OCI-LY1 (cell line): ENCODE measurements around the gene PRR3.

Source experiments
- H2AFZ ChIP-seq: fragments of 200-600 bp; sonication (generic), shearing (Covaris generic); 2 replicates; pipeline ENCODE4 v1.6.0; 2014; ENCODE audit warnings: antibody characterized with exemption, mild to moderate bottlenecking, low read length
- H3F3A ChIP-seq: fragments of 200-600 bp; sonication (generic), shearing (Covaris generic); 2 replicates; pipeline ENCODE4 v1.6.0; 2014; ENCODE audit warnings: mild to moderate bottlenecking, antibody characterized with exemption, low read length, moderate library complexity; ENCODE audit not compliant: insufficient read depth
- H3K27ac ChIP-seq: fragments of 200-600 bp; sonication (generic); 2 replicates; pipeline ENCODE4 v1.5.1; 2014; ENCODE audit warnings: low read length, mixed run types, mild to moderate bottlenecking, low read depth; ENCODE audit not compliant: poor library complexity, severe bottlenecking
- H3K27me3 ChIP-seq: fragments of 200-600 bp; sonication (generic); 2 replicates; pipeline ENCODE4 v1.6.0; 2014; ENCODE audit warnings: antibody characterized with exemption, mild to moderate bottlenecking, low read length, moderate library complexity; ENCODE audit not compliant: insufficient read depth
- H3K36me3 ChIP-seq: fragments of 200-600 bp; sonication (generic); 2 replicates; pipeline ENCODE4 v1.6.1; 2014; ENCODE audit warnings: mild to moderate bottlenecking, antibody characterized with exemption, low read length, moderate library complexity, mixed read lengths; ENCODE audit not compliant: insufficient read depth
- H3K4me1 ChIP-seq: fragments of 200-600 bp; sonication (generic); 2 replicates; pipeline ENCODE4 v1.5.1; 2014; ENCODE audit warnings: mild to moderate bottlenecking, low read length, moderate library complexity; ENCODE audit not compliant: insufficient read depth, severe bottlenecking
- H3K4me2 ChIP-seq: fragments of 200-600 bp; sonication (generic), shearing (Covaris generic); 2 replicates; pipeline ENCODE4 v1.6.1; 2014; ENCODE audit warnings: low read length
- H3K4me3 ChIP-seq: fragments of 200-600 bp; sonication (generic); 2 replicates; pipeline ENCODE4 v1.5.1; 2014; ENCODE audit warnings: low read length, low read depth, mild to moderate bottlenecking, mixed read lengths; ENCODE audit not compliant: poor library complexity, severe bottlenecking
- H3K79me2 ChIP-seq: fragments of 200-600 bp; shearing (Covaris generic); 2 replicates; pipeline ENCODE4 v1.6.1; 2016; ENCODE audit warnings: mixed run types, low read length, mixed read lengths; ENCODE audit not compliant: insufficient read depth
- H3K9ac ChIP-seq: fragments of 200-600 bp; sonication (generic), shearing (Covaris generic); 2 replicates; pipeline ENCODE4 v1.6.1; 2014; ENCODE audit warnings: mild to moderate bottlenecking, low read length, mixed read lengths
- H3K9me2 ChIP-seq: fragments of 200-600 bp; sonication (generic), shearing (Covaris generic); 2 replicates; pipeline ENCODE4 v1.6.1; 2014; ENCODE audit warnings: low read depth, mild to moderate bottlenecking, low read length, mixed read lengths
- H3K9me3 ChIP-seq: fragments of 200-600 bp; shearing (Covaris generic); 2 replicates; pipeline ENCODE4 v1.6.1; 2014; ENCODE audit warnings: low read length, mixed read lengths
- H4K20me1 ChIP-seq: fragments of 200-600 bp; sonication (generic), shearing (Covaris generic); 2 replicates; pipeline ENCODE4 v1.6.0; 2016; ENCODE audit warnings: mild to moderate bottlenecking, low read length; ENCODE audit not compliant: insufficient read depth
- CTCF ChIP-seq: fragments of 200-600 bp; sonication (generic), shearing (Covaris generic); IDR thresholded peaks from 2 replicates; pipeline ENCODE4 v1.5.1; 2017; ENCODE audit warnings: mild to moderate bottlenecking, antibody characterized with exemption, low read length, moderate library complexity, mixed read lengths
- EZH2 ChIP-seq: fragments of 200-600 bp; sonication (generic), shearing (Covaris generic); IDR thresholded peaks from 2 replicates; pipeline ENCODE4 v1.8.0; 2017; ENCODE audit warnings: borderline replicate concordance, mixed run types, mild to moderate bottlenecking, antibody characterized with exemption, low read length, moderate library complexity, mixed read lengths

PRR3 gene

GRCh38 chr6:30556906-30557682 is at the start of gene PRR3:
PRR3 (plus strand) TSS chr6:30557295; CDS start chr6:30557345, 50 bp downstream.
- Histone ChIP-seq H3K4me2 (peak within 1 kb of the TSS; percentile 93), H3K9me2 (no peaks in the 10 kb centered on the region), H3K36me3 (peaks cover 60% of the 10 kb centered on the region), H3K4me1 (peaks cover 22% of the 10 kb centered on the region), H3K9me3 (no peaks in the 10 kb centered on the region), H4K20me1 (no peaks in the 10 kb centered on the region), H2AFZ (no peak within 1 kb of the TSS), H3K79me2 (peaks cover 20% of the 10 kb centered on the region), H3K9ac (peak within 1 kb of the TSS; percentile 96), H3K27ac (peak within 1 kb of the TSS; percentile 93), H3K4me3 (peak within 1 kb of the TSS; percentile 93), H3K27me3 (no peaks in the 10 kb centered on the region), H3F3A (no peaks in the 10 kb centered on the region)
- no peak for TF ChIP-seq EZH2
- no peak for TF ChIP-seq CTCF

DNA sequence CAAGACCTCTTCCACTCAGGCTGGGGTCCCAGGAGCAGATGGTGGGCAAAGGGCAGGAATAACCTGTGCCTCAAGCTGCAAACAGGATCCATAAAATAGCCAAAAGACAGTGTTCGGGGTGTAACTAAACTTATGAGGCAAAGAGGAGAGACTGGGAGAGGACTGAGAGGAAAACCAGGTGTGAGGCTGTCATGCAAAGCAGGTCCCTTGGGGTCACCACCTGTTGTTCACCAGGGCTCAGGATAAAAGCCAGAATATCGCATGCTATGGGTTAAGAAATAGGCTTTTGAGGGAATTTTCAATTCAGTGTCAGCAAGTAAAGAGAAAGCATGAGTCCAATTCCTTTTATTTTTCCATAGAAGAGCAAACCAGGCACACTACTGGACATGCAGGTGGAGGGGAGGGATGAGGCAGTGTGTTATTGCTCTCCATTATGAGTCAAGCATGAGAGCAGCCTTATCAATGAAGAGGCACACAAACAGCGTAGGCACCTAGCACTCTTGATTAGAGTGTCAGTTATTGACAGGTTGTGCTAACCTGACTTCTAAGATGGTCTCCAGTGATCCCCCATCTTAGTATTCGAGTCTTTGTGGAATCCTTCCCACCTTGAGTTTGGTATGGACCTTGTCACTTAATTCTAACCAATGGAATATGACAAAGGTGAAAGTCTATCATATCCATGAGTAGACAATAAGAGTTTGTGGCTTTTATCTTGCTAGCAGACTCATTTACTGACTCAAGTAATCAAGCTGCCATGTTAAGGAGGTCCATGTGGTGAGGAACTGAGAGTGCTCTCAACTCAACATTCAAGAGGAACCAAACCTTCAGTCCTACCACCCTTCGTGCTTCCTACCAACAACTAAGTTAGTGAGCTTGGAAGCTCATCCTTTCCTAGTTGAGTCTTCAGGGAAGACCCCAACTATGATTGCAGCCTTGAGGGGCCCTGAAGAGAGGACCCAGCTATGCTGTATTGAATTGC is 49.0 kb upstream of the PRR3 start:
- Histone ChIP-seq H3K9me2 (no peaks in the 10 kb centered on the region), H3K79me2 (no peaks in the 10 kb centered on the region), H4K20me1 (no peaks in the 10 kb centered on the region), H2AFZ (no peak overlapping the region), H3K9me3 (no peaks in the 10 kb centered on the region), H3K4me1 (peaks cover 32% of the 10 kb centered on the region), H3K27ac (peak overlapping the region; percentile 57), H3K4me2 (peak overlapping the region; percentile 50; the same call in 1 of the 2 replicates), H3K36me3 (no peaks in the 10 kb centered on the region), H3K27me3 (no peaks in the 10 kb centered on the region), H3K4me3 (no peak overlapping the region), H3K9ac (no peak overlapping the region), H3F3A (no peaks in the 10 kb centered on the region)
- TF ChIP-seq CTCF = no peak
- no peak for TF ChIP-seq EZH2

DNA sequence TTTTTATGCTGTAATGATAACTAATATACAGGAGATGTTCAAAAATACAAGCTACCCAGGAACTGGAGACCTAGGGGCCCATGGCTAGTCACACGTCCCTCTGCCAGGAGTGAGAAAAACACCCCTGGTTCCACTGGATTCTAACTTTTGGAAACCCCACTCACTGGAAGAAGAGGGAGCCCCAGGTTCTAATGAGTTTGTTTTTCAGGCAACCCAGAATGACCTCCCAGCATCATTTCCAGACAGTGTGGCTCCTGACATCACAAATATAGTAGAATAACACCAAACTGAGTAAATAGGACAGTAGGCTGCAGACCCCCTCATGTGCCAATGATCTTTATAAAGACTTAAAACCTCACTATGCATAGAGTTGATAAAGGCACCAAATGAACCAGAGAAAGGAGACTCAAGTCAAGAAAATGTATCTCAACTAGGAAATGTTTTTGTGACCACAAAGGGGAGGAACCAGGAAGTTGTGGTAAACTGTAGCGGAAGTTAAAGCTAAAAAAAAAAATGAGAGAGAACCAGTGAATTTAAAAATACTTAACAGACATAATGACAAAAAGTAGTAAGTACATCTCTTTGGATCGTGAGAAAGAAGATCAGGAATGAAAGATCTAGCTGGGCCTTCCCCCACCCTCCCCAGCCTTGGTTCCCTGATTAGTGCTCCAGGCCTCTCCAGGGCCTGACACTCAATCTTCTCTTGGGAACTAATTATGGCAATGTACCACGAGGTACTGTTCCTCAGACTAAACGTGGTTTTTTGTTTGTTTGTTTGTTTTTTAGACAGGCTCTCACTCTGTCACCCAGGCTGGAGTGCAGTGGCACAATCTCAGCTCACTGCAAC is 48.0 kb upstream of the PRR3 start:
- H3K9me2 ChIP-seq = no peaks in the 10 kb centered on the region
- no peaks in the 10 kb centered on the region for H3F3A ChIP-seq
- peaks cover 32% of the 10 kb centered on the region for H3K4me1 ChIP-seq
- H3K4me3 ChIP-seq = no peak overlapping the region
- no peak overlapping the region for H3K9ac ChIP-seq
- H3K79me2 ChIP-seq = no peaks in the 10 kb centered on the region
- H3K4me2 ChIP-seq = peak overlapping the region; percentile 50
- H3K27ac ChIP-seq = peak overlapping the region; percentile 57
- no peak for TF ChIP-seq EZH2
- no peak for TF ChIP-seq CTCF
- no peaks in the 10 kb centered on the region for H4K20me1 ChIP-seq
- H2AFZ ChIP-seq = no peak overlapping the region
- no peaks in the 10 kb centered on the region for H3K36me3 ChIP-seq
- no peaks in the 10 kb centered on the region for H3K27me3 ChIP-seq
- no peaks in the 10 kb centered on the region for H3K9me3 ChIP-seq
